HG02763 (cell line): ENCODE measurements around the gene MYLK4.

ENCODE experiments used
- ATAC-seq: cut with Tn5 transposase; IDR thresholded peaks from one replicate; pipeline ENCODE4 v1.9.1; 2021; ENCODE audit warnings: mild to moderate bottlenecking, moderate library complexity; ENCODE audit not compliant: unreplicated experiment

The MYLK4 gene

GRCh38 chr6:2708456-2708855, 42.3 kb downstream of the MYLK4 start:
- ATAC-seq = no peak

GRCh38 chr6:2706558-2706957, 44.2 kb downstream of the MYLK4 start:
- no peak for ATAC-seq

GRCh38 chr6:2705256-2705655, 45.5 kb downstream of the MYLK4 start:
- no peak for ATAC-seq

GRCh38 chr6:2697291-2697690, 53.4 kb downstream of the MYLK4 start:
- no peak for ATAC-seq

- ATAC-seq = no peak
Measured at GRCh38 chr6:2695454-2696095, 55.1 kb downstream of the MYLK4 start.

GRCh38 chr6:2693231-2693630, 57.5 kb downstream of the MYLK4 start:
- no peak for ATAC-seq

- ATAC-seq = no peak
Measured at GRCh38 chr6:2688401-2689064, 62.2 kb downstream of the MYLK4 start.

- ATAC-seq = no peak
Measured at GRCh38 chr6:2687456-2687855, 63.3 kb downstream of the MYLK4 start.

GRCh38 chr6:2686515-2686914, 64.2 kb downstream of the MYLK4 start:
- ATAC-seq = no peak

- no peak for ATAC-seq
Measured at GRCh38 chr6:2684766-2685754, 65.7 kb downstream of the MYLK4 start.

GRCh38 chr6:2684103-2684749, 66.5 kb downstream of the MYLK4 start:
- no peak for ATAC-seq

GRCh38 chr6:2680264-2680922, 70.3 kb downstream of the MYLK4 start:
- no peak for ATAC-seq

GRCh38 chr6:2677080-2677593, 73.6 kb downstream of the MYLK4 start:
- ATAC-seq = no peak

- ATAC-seq = no peak
Measured at GRCh38 chr6:2676048-2676447, 74.7 kb downstream of the MYLK4 start.

GRCh38 chr6:2674857-2675256, 75.9 kb downstream of the MYLK4 start:
- ATAC-seq = no peak

- no peak for ATAC-seq
Measured at GRCh38 chr6:2669067-2669700, 81.5 kb downstream of the MYLK4 start.

GRCh38 chr6:2667617-2668016, 83.1 kb downstream of the MYLK4 start:
- ATAC-seq = no peak

GRCh38 chr6:2666906-2667575, 83.7 kb downstream of the MYLK4 start:
- no peak for ATAC-seq
